Thyroid gland (tissue), 4 donors: Measurements from ENCODE around the gene OR52B6. TPM values are rescaled to one million over a fixed set of nuclear protein-coding genes. Genes with fewer than 3 reads are reported as not detected.

Source experiments
- DNase-seq, 2 donors: peaks; one replicate each; pipeline ENCODE4 v3.0.0-alpha.2; 2019
- H3K27ac ChIP-seq, 3 donors: fragments of 200-600 bp; sonication (generic); 1 replicate in 2 of 3; 2 replicates in 1 of 3; pipeline ENCODE4 v1.5.1; 2016 to 2019; ENCODE audit warnings: mild to moderate bottlenecking in 1 of 3, moderate library complexity in 1 of 3
- H3K27me3 ChIP-seq: fragments of 200-600 bp; sonication (generic); one replicate; pipeline ENCODE4 v1.5.1; 2019
- H3K36me3 ChIP-seq, 2 donors: fragments of 200-600 bp; sonication (generic); one replicate each; pipeline ENCODE4 v1.5.1; 2016 to 2019
- H3K4me1 ChIP-seq, 2 donors: fragments of 200-600 bp; sonication (generic); one replicate each; pipeline ENCODE4 v1.5.1; 2017 to 2019
- H3K4me3 ChIP-seq, 3 donors: fragments of 200-600 bp; sonication (generic); replicated peaks in 1 of 3; 1 replicate in 2 of 3; 2 replicates in 1 of 3; pipeline ENCODE4 v1.5.1; 2016; ENCODE audit warnings: mild to moderate bottlenecking in 1 of 3
- H3K9me3 ChIP-seq: fragments of 200-600 bp; sonication (generic); one replicate; pipeline ENCODE4 v1.5.1; 2017
- CTCF ChIP-seq, 6 experiments: fragments of 200-600 bp in 3 of 6; fragments of 450-650 bp in 3 of 6; sonication (generic) in 3 of 6; IDR thresholded peaks; one replicate each; pipeline ENCODE4 v1.5.1; 2016 to 2019; ENCODE audit warnings: antibody characterized with exemption in 6 of 6, mild to moderate bottlenecking in 2 of 6, inconsistent platforms in 1 of 6, moderate library complexity in 1 of 6
- POLR2A ChIP-seq, 2 donors: fragments of 450-650 bp; IDR thresholded peaks; one replicate each; pipeline ENCODE4 v1.6.1; 2017; ENCODE audit warnings: antibody characterized with exemption in 2 of 2, mild to moderate bottlenecking in 2 of 2, moderate library complexity in 1 of 2
- WGBS, 2 donors: methylation state at CpG; one replicate each; pipeline ENCODE4 v1.1.5; 2017; 5-methylcytosine and 5-hydroxymethylcytosine counted together
- intact Hi-C: fragments of 100-400 bp; cut with DNase I; formaldehyde crosslinking; loops from one replicate; pipeline ENCODE4 v1.15.1; 2023
- total RNA-seq, 4 donors: library from RNA; depleted of rRNA; stranded (reverse); fragments of >200 nt; gene quantifications; one replicate each; pipeline ENCODE4 v1.2.3, GENCODE V29; 2016

OR52B6 gene
- total RNA-seq, 4 donors from 2014 or later: not detected

GRCh38 chr11:5546457-5546856, 34.2 kb upstream of the OR52B6 start:
- Histone ChIP-seq H3K36me3 (no peaks in the 10 kb centered on the region), H3K4me3 (no peak overlapping the region), H3K9me3 (no peaks in the 10 kb centered on the region), H3K27ac (no peak overlapping the region), H3K27me3 (no peaks in the 10 kb centered on the region), H3K4me1 (no peaks in the 10 kb centered on the region)
- TF ChIP-seq CTCF (IDR thresholded peaks at IDR 0.05): no peak
- 90 to 93% methylated on average over 3 of the region's 3 CpGs for WGBS, 2 donors
- DNase-seq: no peak
- intact Hi-C loops: no loop called here

- no peak overlapping the region for H3K27ac ChIP-seq
- H3K4me1 ChIP-seq: peaks cover 0 to 2% of the 10 kb centered on the region in 2 donors
- 92 to 96% methylated on average over 1 of the region's 1 CpG for WGBS, 2 donors
- no peak for TF ChIP-seq POLR2A (IDR thresholded peaks at IDR 0.05)
- no peak for TF ChIP-seq CTCF (IDR thresholded peaks at IDR 0.05)
- H3K9me3 ChIP-seq: no peaks in the 10 kb centered on the region
- no peak overlapping the region for H3K4me3 ChIP-seq
- no peaks in the 10 kb centered on the region for H3K27me3 ChIP-seq
- DNase-seq: no peak
- H3K36me3 ChIP-seq: no peaks in the 10 kb centered on the region
- intact Hi-C loops: no loop called here
These were observed 32.7 kb upstream of the OR52B6 start for GRCh38 chr11:5547982-5548381.

- H3K36me3 ChIP-seq: no peaks in the 10 kb centered on the region
- H3K27me3 ChIP-seq: no peaks in the 10 kb centered on the region
- no peak within 1 kb of the TSS for H3K4me3 ChIP-seq
- WGBS, 2 donors: 50 to 61% methylated on average over 1 of the region's 1 CpG
- no peak within 1 kb of the TSS for H3K27ac ChIP-seq
- no peak for TF ChIP-seq POLR2A (IDR thresholded peaks at IDR 0.05)
- no peak for TF ChIP-seq CTCF (IDR thresholded peaks at IDR 0.05)
- intact Hi-C loops: no loop called here
- no peaks in the 10 kb centered on the region for H3K9me3 ChIP-seq
- DNase-seq: no peak
- H3K4me1 ChIP-seq: peaks cover 0 to 4% of the 10 kb centered on the region in 2 donors
These were observed 32.2 kb upstream of the OR52B6 start, which contains the start of gene OR52H1 for GRCh38 chr11:5548440-5548839. Gene OR52H1 (minus strand): TSS chr11:5548540. CDS start chr11:5545505, 3,035 bp downstream.

- Histone ChIP-seq H3K4me1 (peaks cover 0 to 4% of the 10 kb centered on the region in 2 donors), H3K4me3 (no peak overlapping the region), H3K36me3 (no peaks in the 10 kb centered on the region), H3K27ac (no peak overlapping the region), H3K9me3 (no peaks in the 10 kb centered on the region), H3K27me3 (no peaks in the 10 kb centered on the region)
- 88 to 90% methylated on average over 5 of the region's 5 CpGs for WGBS, 2 donors
- TF ChIP-seq POLR2A (IDR thresholded peaks at IDR 0.05) (no peak), CTCF (IDR thresholded peaks at IDR 0.05) (no peak)
- intact Hi-C loops: no loop called here
- no peak for DNase-seq
These were observed 30.1 kb upstream of the OR52B6 start for GRCh38 chr11:5550440-5551095.

GRCh38 chr11:5553343-5553742, 27.3 kb upstream of the OR52B6 start:
- H3K4me1 ChIP-seq: peaks cover 0 to 4% of the 10 kb centered on the region in 2 donors
- H3K27me3 ChIP-seq: no peaks in the 10 kb centered on the region
- TF ChIP-seq CTCF (IDR thresholded peaks at IDR 0.05): peak in 1 of 6 experiments; percentile 12
- TF ChIP-seq POLR2A (IDR thresholded peaks at IDR 0.05): no peak
- no peaks in the 10 kb centered on the region for H3K36me3 ChIP-seq
- H3K4me3 ChIP-seq: no peak overlapping the region
- intact Hi-C loops: no loop called here
- H3K27ac ChIP-seq: no peak overlapping the region
- no peak for DNase-seq
- no peaks in the 10 kb centered on the region for H3K9me3 ChIP-seq
